ENCODE measurements around the gene KLK12. TPM values are rescaled to one million over a fixed set of nuclear protein-coding genes. Genes with fewer than 3 reads are reported as not detected.

The KLK12 gene
- total and polyA plus RNA-seq, 2 donors (not counting 3 experiments of a cell fraction or from before 2014, with no cell fraction given), result not detected

DNA sequence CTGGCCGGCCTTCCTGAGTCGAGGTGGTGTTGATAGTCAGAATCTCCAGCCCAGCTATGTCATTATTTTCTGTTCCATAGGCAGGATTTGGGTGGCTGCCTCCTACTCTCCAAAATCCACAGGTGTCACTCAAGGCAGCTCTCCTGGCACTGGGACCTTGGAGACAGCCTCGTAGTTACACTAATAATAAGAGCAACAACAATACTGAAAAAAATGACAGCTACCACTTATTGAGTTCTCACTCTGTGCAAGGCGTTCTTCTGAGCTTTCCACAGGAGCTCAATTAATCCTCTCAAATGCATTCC is 12.2 kb upstream of the KLK12 start:
- CTCF ChIA-PET, result interaction anchor here (1.3 to 2.3 kb wide), 2 partner anchors 26 to 30 kb away, joined by 4 to 13 read pairs; no protein-coding TSS in a partner anchor
- Histone ChIP-seq H3K4me2 (ENCODE audit: insufficient read depth, low read length) (no peak overlapping the region), H3K4me3 (replicated peaks in 1 of 3; ENCODE audit: insufficient read depth in 1 of 3, low read depth in 1 of 3, low read length in 3 of 3) (no peak overlapping the region), H2AFZ (ENCODE audit: low read depth, low read length) (no peak overlapping the region), H3K9ac (replicated peaks; ENCODE audit: extremely low read depth, insufficient read depth, low read length) (no peak overlapping the region), H3K9me3 (replicated peaks; ENCODE audit: control insufficient read depth, insufficient read depth, low read length) (no peaks in the 10 kb centered on the region), H3K4me1 (ENCODE audit: control insufficient read depth, extremely low read depth, insufficient read depth, low read length) (no peaks in the 10 kb centered on the region), H3K9me1 (replicated peaks; ENCODE audit: control insufficient read depth, extremely low read depth, insufficient read depth, low read length) (no peaks in the 10 kb centered on the region), H3K79me2 (ENCODE audit: control insufficient read depth, insufficient read depth, low read length) (no peaks in the 10 kb centered on the region), H3K27ac (ENCODE audit: insufficient read depth, low read depth, low read length) (no peak overlapping the region), H3K36me3 (ENCODE audit: control insufficient read depth in 2 of 2, extremely low read depth in 1 of 2, insufficient read depth in 2 of 2, low read length in 2 of 2) (no peaks in the 10 kb centered on the region), H4K20me1 (replicated peaks; ENCODE audit: control insufficient read depth, extremely low read depth, insufficient read depth, low read length) (no peaks in the 10 kb centered on the region), H3K27me3 (ENCODE audit: control insufficient read depth in 2 of 2, insufficient read depth in 2 of 2, low read length in 2 of 2) (no peaks in the 10 kb centered on the region)
- POLR2A ChIA-PET, result no interaction called here
- TF ChIP-seq CTCF (IDR thresholded peaks at IDR 0.05; ENCODE audit: extremely low read depth in 1 of 2, insufficient read depth in 1 of 2, low read depth in 1 of 2, low read length in 2 of 2), result no peak
- DNase-seq (ENCODE audit: low read depth, low spot score) (no peak), FAIRE-seq (no peak)
- no TSS peak for BruUV-seq (replicated peaks)
- intact Hi-C loops (cut with micrococcal nuclease) (no loop called here), dilution Hi-C loops (cut with MboI; ENCODE audit: extremely low pct_ligation_motif_present, low sequenced_read_pairs) (no loop called here)

GRCh38 chr19:51044327-51044726 is 9.5 kb upstream of the KLK12 start:
- Histone ChIP-seq H3K27ac (ENCODE audit: insufficient read depth, low read depth, low read length) (no peak overlapping the region), H2AFZ (ENCODE audit: low read depth, low read length) (no peak overlapping the region), H3K9me1 (replicated peaks; ENCODE audit: control insufficient read depth, extremely low read depth, insufficient read depth, low read length) (no peaks in the 10 kb centered on the region), H3K9me3 (replicated peaks; ENCODE audit: control insufficient read depth, insufficient read depth, low read length) (no peaks in the 10 kb centered on the region), H4K20me1 (replicated peaks; ENCODE audit: control insufficient read depth, extremely low read depth, insufficient read depth, low read length) (no peaks in the 10 kb centered on the region), H3K4me2 (ENCODE audit: insufficient read depth, low read length) (no peak overlapping the region), H3K4me3 (replicated peaks in 1 of 3; ENCODE audit: insufficient read depth in 1 of 3, low read depth in 1 of 3, low read length in 3 of 3) (no peak overlapping the region), H3K36me3 (ENCODE audit: control insufficient read depth in 2 of 2, extremely low read depth in 1 of 2, insufficient read depth in 2 of 2, low read length in 2 of 2) (no peaks in the 10 kb centered on the region), H3K9ac (replicated peaks; ENCODE audit: extremely low read depth, insufficient read depth, low read length) (no peak overlapping the region), H3K27me3 (ENCODE audit: control insufficient read depth in 2 of 2, insufficient read depth in 2 of 2, low read length in 2 of 2) (no peaks in the 10 kb centered on the region), H3K79me2 (ENCODE audit: control insufficient read depth, insufficient read depth, low read length) (no peaks in the 10 kb centered on the region), H3K4me1 (ENCODE audit: control insufficient read depth, extremely low read depth, insufficient read depth, low read length) (no peaks in the 10 kb centered on the region)
- no peak for DNase-seq (ENCODE audit: low read depth, low spot score)
- FAIRE-seq, result no peak
- ChIA-PET CTCF (interaction anchor here (1.7 kb wide), 1 partner anchor 27 kb away, joined by 8 read pairs; no protein-coding TSS in a partner anchor), POLR2A (no interaction called here)
- dilution Hi-C loops (cut with MboI; ENCODE audit: extremely low pct_ligation_motif_present, low sequenced_read_pairs) (no loop called here), intact Hi-C loops (cut with micrococcal nuclease) (no loop called here)
- no TSS peak for BruUV-seq (replicated peaks)
- no peak for TF ChIP-seq FOS (IDR thresholded peaks at IDR 0.05; ENCODE audit: borderline replicate concordance, insufficient read depth, low read length)
- no peak for TF ChIP-seq POLR2A (IDR thresholded peaks at IDR 0.05; ENCODE audit: low read depth, low read length)
- TF ChIP-seq GATA2 (IDR thresholded peaks at IDR 0.05; ENCODE audit: insufficient read depth, insufficient read length, low read depth, low read length), result no peak
- TF ChIP-seq JUN (IDR thresholded peaks at IDR 0.05; ENCODE audit: borderline replicate concordance, insufficient read depth, insufficient read length, low read depth), result no peak
- TF ChIP-seq CTCF (IDR thresholded peaks at IDR 0.05; ENCODE audit: extremely low read depth in 1 of 2, insufficient read depth in 1 of 2, low read depth in 1 of 2, low read length in 2 of 2), result no peak
- TF ChIP-seq MYC (IDR thresholded peaks at IDR 0.05; ENCODE audit: low read depth, low read length), result no peak
- TF ChIP-seq EZH2 (IDR thresholded peaks at IDR 0.05; ENCODE audit: borderline replicate concordance, low read depth, low read length, severe bottlenecking), result no peak
- TF ChIP-seq, protein P1, sequence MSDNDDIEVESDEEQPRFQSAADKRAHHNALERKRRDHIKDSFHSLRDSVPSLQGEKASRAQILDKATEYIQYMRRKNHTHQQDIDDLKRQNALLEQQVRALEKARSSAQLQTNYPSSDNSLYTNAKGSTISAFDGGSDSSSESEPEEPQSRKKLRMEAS (IDR thresholded peaks at IDR 0.05; ENCODE audit: insufficient read depth, insufficient read length), result no peak
- no peak for TF ChIP-seq POLR2AphosphoS5 (IDR thresholded peaks at IDR 0.05; ENCODE audit: insufficient read depth, low read depth, low read length)

All from endothelial cell of umbilical vein (primary cell).